Measurements from ENCODE around the gene GIMAP4. TPM values are rescaled to one million over a fixed set of nuclear protein-coding genes. Genes with fewer than 3 reads are reported as not detected.
"Not testable (repeated sequence)": the region's sequence is repeated elsewhere in the genome, so short reads cannot be mapped to it uniquely, and the experiment has no call there.

GIMAP4 gene
- total RNA-seq (2022), result not detected in 2 replicates
- percentile 9 among the genes with signal in this experiment for Bru-seq, nascent RNA
- BruChase-seq, experiment 1, labeled RNA remaining after a 6-hour chase, result not detected
- BruChase-seq, experiment 2, labeled RNA remaining after a 2-hour chase, result not detected
- long read RNA-seq, result 0 reads

- Mint-ChIP-seq H3K9me3 (ENCODE audit: low read depth, unreplicated experiment) (no peaks in the 10 kb centered on the region), H3K27me3 (ENCODE audit: unreplicated experiment) (peaks cover 8% of the 10 kb centered on the region)
- no TSS peak for BruUV-seq (replicated peaks)
Observed at GRCh38 chr7:150567169-150567568, at the start of gene GIMAP4. GIMAP4 (plus strand) TSS chr7:150567390; CDS start chr7:150569902, 2,512 bp downstream.

GRCh38 chr7:150519310-150519709, 47.9 kb upstream of the GIMAP4 start:
- BruUV-seq (replicated peaks), result no TSS peak
- Mint-ChIP-seq H3K4me3 (ENCODE audit: low read depth, unreplicated experiment) (no peak overlapping the region), H3K36me3 (ENCODE audit: insufficient read depth, unreplicated experiment) (no peaks in the 10 kb centered on the region), H3K27me3 (ENCODE audit: unreplicated experiment) (peaks cover 11% of the 10 kb centered on the region), H3K9me3 (ENCODE audit: low read depth, unreplicated experiment) (no peaks in the 10 kb centered on the region), H3K4me1 (ENCODE audit: low read depth, unreplicated experiment) (no peaks in the 10 kb centered on the region), H3K27ac (ENCODE audit: unreplicated experiment) (no peak overlapping the region)
- no peak for DNase-seq
- intact Hi-C loops (cut with micrococcal nuclease; ENCODE audit: unreplicated experiment), result no loop called here
- CTCF ChIA-PET, result no interaction called here
- TF ChIP-seq, protein P1, sequence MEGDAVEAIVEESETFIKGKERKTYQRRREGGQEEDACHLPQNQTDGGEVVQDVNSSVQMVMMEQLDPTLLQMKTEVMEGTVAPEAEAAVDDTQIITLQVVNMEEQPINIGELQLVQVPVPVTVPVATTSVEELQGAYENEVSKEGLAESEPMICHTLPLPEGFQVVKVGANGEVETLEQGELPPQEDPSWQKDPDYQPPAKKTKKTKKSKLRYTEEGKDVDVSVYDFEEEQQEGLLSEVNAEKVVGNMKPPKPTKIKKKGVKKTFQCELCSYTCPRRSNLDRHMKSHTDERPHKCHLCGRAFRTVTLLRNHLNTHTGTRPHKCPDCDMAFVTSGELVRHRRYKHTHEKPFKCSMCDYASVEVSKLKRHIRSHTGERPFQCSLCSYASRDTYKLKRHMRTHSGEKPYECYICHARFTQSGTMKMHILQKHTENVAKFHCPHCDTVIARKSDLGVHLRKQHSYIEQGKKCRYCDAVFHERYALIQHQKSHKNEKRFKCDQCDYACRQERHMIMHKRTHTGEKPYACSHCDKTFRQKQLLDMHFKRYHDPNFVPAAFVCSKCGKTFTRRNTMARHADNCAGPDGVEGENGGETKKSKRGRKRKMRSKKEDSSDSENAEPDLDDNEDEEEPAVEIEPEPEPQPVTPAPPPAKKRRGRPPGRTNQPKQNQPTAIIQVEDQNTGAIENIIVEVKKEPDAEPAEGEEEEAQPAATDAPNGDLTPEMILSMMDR (IDR thresholded peaks at IDR 0.05; ENCODE audit: unreplicated experiment), result no peak

More at GRCh38 chr7:150567169-150567568, at the start of gene GIMAP4:
- intact Hi-C loops (cut with micrococcal nuclease; ENCODE audit: unreplicated experiment), result no loop called here
- Mint-ChIP-seq H3K36me3 (ENCODE audit: insufficient read depth, unreplicated experiment) (no peaks in the 10 kb centered on the region), H3K4me3 (ENCODE audit: low read depth, unreplicated experiment) (no peak within 1 kb of the TSS), H3K4me1 (ENCODE audit: low read depth, unreplicated experiment) (no peaks in the 10 kb centered on the region), H3K27ac (ENCODE audit: unreplicated experiment) (no peak within 1 kb of the TSS)
- no peak for DNase-seq
- TF ChIP-seq, protein P1 (IDR thresholded peaks at IDR 0.05; ENCODE audit: unreplicated experiment), result no peak
- CTCF ChIA-PET, result interaction anchor here (1.1 kb wide), 1 partner anchor 10 kb away, joined by 3 read pairs; no protein-coding TSS in a partner anchor

GRCh38 chr7:150520145-150520544, 47.0 kb upstream of the GIMAP4 start:
- H3K4me3 Mint-ChIP-seq (ENCODE audit: low read depth, unreplicated experiment), result no peak overlapping the region
- H3K27me3 Mint-ChIP-seq (ENCODE audit: unreplicated experiment), result peaks cover 3% of the 10 kb centered on the region
- no peak overlapping the region for H3K27ac Mint-ChIP-seq (ENCODE audit: unreplicated experiment)
- DNase-seq, result no peak
- H3K36me3 Mint-ChIP-seq (ENCODE audit: insufficient read depth, unreplicated experiment), result no peaks in the 10 kb centered on the region
- intact Hi-C loops (cut with micrococcal nuclease; ENCODE audit: unreplicated experiment), result no loop called here
- no TSS peak for BruUV-seq (replicated peaks)
- H3K9me3 Mint-ChIP-seq (ENCODE audit: low read depth, unreplicated experiment), result no peaks in the 10 kb centered on the region
- CTCF ChIA-PET, result no interaction called here
- H3K4me1 Mint-ChIP-seq (ENCODE audit: low read depth, unreplicated experiment), result no peaks in the 10 kb centered on the region
- TF ChIP-seq, protein P1 (IDR thresholded peaks at IDR 0.05; ENCODE audit: unreplicated experiment), result no peak

DNA sequence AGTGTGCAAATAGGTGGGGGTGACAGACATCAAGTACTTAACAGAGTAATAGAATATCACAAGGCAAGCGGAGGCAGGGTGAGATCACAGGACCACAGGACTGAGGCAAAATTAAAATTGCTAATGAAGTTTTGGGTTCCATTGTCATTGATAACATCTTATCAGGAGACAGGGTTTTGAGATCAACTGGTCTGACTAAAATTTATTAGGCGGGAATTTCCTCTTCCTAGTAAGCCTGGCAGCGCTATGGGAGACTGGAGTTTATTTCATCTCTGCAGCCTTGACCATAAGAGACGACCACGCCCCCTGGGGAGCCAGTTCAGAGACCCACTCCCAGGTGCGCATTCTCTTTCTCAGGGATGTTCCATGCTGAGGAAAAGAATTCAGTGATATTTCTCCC, 44.3 kb upstream of the GIMAP4 start:
- intact Hi-C loops (cut with micrococcal nuclease; ENCODE audit: unreplicated experiment); H3K27me3 Mint-ChIP-seq (ENCODE audit: unreplicated experiment); H3K9me3 Mint-ChIP-seq (ENCODE audit: low read depth, unreplicated experiment); H3K27ac Mint-ChIP-seq (ENCODE audit: unreplicated experiment); H3K36me3 Mint-ChIP-seq (ENCODE audit: insufficient read depth, unreplicated experiment); CTCF ChIA-PET; BruUV-seq (replicated peaks); H3K4me3 Mint-ChIP-seq (ENCODE audit: low read depth, unreplicated experiment); H3K4me1 Mint-ChIP-seq (ENCODE audit: low read depth, unreplicated experiment); DNase-seq: not testable (repeated sequence)

GRCh38 chr7:150524018-150524417, 43.2 kb upstream of the GIMAP4 start:
- CTCF ChIA-PET, result no interaction called here
- Mint-ChIP-seq H3K36me3 (ENCODE audit: insufficient read depth, unreplicated experiment) (no peaks in the 10 kb centered on the region), H3K27ac (ENCODE audit: unreplicated experiment) (no peak overlapping the region), H3K9me3 (ENCODE audit: low read depth, unreplicated experiment) (peaks cover 2% of the 10 kb centered on the region), H3K27me3 (ENCODE audit: unreplicated experiment) (no peaks in the 10 kb centered on the region), H3K4me3 (ENCODE audit: low read depth, unreplicated experiment) (no peak overlapping the region), H3K4me1 (ENCODE audit: low read depth, unreplicated experiment) (no peaks in the 10 kb centered on the region)
- no peak for DNase-seq
- TF ChIP-seq, protein P1 (IDR thresholded peaks at IDR 0.05; ENCODE audit: unreplicated experiment), result no peak
- intact Hi-C loops (cut with micrococcal nuclease; ENCODE audit: unreplicated experiment), result no loop called here
- BruUV-seq (replicated peaks), result no TSS peak
